Measurements from ENCODE around the gene MED9.

DNA sequence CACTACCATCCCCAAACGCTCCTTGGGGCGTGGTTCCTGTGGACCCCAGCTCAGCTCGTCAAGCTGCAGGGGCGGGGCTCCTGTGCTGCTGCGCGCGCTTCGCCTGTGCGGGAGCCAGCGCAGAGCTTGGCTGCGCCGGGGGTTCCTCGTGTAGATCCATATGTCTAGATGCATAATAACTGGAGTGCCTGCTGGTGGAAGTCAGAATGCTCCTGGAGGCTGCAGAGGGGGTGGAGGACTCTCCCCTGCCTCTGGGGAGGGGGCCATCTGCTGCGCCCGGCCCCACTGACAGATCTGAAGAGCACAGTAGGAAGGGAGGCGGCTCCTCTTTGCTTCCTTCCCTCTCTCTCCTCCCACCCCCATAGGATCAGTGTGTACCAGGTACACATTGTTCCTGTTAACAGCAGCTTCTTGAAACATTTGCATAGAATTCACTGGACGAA, 14.8 kb downstream of the MED9 start:
- TF ChIP-seq, protein P1, sequence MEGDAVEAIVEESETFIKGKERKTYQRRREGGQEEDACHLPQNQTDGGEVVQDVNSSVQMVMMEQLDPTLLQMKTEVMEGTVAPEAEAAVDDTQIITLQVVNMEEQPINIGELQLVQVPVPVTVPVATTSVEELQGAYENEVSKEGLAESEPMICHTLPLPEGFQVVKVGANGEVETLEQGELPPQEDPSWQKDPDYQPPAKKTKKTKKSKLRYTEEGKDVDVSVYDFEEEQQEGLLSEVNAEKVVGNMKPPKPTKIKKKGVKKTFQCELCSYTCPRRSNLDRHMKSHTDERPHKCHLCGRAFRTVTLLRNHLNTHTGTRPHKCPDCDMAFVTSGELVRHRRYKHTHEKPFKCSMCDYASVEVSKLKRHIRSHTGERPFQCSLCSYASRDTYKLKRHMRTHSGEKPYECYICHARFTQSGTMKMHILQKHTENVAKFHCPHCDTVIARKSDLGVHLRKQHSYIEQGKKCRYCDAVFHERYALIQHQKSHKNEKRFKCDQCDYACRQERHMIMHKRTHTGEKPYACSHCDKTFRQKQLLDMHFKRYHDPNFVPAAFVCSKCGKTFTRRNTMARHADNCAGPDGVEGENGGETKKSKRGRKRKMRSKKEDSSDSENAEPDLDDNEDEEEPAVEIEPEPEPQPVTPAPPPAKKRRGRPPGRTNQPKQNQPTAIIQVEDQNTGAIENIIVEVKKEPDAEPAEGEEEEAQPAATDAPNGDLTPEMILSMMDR (IDR thresholded peaks at IDR 0.05): no peak
- no peak for TF ChIP-seq ZFX (IDR thresholded peaks at IDR 0.05; ENCODE audit: borderline replicate concordance)
